HG02885 (cell line): ENCODE data around the gene FNIP1.
"Not testable (repeated sequence)": the region's sequence is repeated elsewhere in the genome, so short reads cannot be mapped to it uniquely, and the experiment has no call there.

Experiments
- ATAC-seq: cut with Tn5 transposase; IDR thresholded peaks from one replicate; pipeline ENCODE4 v1.9.1; 2021; ENCODE audit warnings: mild to moderate bottlenecking; ENCODE audit not compliant: unreplicated experiment, poor library complexity

The FNIP1 gene

DNA sequence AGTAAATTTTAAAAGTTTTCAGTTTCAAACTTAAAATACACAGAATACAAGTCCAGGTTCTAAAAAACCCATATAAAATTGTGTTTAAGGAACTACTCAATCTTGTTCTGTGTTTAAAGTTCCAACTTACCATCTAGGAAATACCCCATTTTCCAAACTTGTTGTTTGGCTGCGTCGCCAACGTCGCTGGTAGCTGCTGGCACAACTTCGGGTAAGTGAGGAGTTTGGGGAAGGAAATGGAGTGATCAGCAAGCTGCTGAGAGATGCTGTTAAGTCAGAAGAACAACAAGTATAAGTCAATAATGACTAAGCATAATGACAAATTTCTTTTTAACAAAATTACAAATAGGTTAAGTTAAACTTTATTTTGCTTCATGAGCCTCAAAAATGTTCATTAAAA lies 90.5 kb downstream of the FNIP1 start:
- ATAC-seq: no peak

DNA sequence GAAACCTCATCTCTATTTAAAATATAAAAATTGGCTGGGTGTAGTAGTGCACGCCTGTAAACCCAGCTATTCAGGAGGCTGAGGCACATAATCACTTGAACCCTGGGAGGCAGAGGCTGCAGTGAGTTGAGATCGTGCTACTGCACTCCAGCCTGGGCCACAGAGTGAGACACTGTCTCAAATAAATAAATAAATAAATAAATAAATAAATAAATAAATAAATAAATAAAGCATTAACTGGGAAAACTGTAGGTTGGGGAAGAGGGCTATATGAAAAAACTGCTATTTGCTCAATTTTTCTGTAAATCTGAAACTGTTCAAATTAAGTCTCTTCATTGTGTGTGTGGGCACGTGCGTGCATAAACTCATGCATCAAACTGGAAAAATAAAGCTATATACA lies 101.9 kb downstream of the FNIP1 start:
- ATAC-seq: no peak

DNA sequence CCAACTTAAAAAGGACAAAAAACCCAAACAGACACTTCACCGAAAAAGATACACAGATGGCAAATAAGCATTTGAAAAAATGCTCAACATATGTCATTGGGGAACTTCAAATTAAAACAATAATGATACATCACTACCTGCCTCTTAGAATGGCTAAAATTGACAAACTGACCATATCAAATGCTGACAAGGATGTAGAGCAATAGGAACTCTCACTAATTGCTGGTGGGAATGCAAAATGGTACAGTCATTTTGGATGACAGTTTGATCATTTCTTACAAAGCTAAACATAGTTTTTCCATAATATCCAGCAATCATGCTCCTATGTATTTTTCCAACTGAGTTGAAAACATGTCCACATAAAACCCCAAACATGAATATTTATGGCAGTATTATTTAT lies 102.9 kb downstream of the FNIP1 start:
- no peak for ATAC-seq

DNA sequence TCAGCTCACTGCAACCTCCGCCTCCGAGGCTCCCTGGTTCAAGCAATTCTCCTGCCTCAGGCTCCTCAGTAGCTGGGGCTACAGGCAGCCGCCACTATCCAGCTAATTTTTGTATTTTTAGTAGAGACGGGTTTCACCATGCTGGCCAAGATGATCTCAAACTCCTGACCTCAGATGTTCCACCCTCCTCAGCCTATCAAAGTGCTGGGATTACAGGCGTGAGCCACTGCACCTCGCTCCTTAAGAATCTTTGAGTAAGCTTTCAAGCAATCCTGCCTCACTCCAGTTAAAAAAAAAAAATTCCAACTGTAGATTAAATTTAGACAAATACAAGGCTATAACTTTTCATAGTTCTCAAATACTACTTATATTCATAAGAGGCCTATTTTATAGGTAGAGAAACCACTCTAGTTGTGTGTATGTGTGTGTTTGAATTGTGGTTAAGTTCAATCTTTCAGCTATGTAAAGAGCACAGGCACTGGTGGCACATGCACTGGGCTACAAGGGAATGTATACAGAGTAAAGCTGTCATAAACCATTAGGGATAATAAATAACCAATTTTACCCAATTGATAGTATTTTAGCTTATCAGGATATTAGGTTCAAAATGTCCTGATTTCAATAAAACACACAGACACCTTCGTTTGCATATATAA lies 111.2 kb downstream of the FNIP1 start:
- ATAC-seq: no peak

DNA sequence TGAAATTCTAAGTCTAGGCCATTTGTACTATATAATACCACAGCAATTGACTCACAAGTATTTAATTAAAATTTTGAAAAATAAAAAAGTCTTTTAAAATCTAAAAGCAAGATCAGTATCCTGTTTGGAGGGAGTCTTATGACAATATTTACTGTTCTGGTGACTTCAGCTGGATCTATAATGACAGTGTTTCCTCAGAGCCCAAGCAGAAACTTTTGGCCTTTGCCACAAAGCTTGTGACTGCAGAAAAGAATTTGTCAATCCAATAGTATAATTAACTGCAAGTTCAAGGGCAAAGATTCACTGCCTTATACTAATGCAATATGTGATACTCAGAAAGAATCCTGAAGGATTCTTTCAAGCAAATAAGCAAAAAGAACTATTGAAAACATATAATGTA lies 112.2 kb downstream of the FNIP1 start:
- ATAC-seq: no peak

DNA sequence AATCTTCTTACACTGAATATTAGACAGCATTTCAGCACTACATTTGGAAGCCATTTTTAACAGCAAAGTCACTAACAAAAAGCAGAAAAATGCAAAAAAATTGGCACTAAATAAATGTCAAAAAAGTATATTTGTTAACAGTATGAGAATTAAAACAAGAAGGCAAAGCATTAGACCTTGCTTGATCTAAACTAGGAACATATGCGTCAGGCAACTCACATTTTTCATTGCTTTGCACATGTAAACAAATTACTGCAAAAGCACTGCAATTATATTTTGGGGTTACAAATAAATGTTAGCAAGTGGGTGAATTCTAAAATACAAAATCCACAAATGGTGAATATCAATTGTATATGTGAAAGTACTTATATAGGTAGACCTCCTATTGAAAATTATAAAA lies 112.8 kb downstream of the FNIP1 start:
- no peak for ATAC-seq

DNA sequence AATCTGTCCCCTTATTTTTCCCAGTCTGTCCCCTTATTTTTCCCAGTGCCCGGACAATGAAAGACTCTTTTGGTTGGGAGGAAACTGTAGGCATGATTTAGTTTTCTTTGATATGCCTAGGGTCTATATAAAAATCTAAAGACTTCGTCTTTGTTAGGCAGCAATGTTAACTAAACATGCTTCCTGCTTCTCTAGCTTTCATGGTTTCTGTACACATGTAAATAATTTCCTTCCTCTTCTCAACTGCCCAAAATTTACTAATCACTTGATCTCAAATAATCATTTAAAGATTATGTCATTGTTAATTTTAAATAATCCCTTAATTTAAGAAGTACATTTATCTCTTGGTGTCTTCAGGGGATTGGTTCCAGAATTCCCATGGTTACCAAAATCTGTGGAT lies 114.0 kb downstream of the FNIP1 start:
- no peak for ATAC-seq

DNA sequence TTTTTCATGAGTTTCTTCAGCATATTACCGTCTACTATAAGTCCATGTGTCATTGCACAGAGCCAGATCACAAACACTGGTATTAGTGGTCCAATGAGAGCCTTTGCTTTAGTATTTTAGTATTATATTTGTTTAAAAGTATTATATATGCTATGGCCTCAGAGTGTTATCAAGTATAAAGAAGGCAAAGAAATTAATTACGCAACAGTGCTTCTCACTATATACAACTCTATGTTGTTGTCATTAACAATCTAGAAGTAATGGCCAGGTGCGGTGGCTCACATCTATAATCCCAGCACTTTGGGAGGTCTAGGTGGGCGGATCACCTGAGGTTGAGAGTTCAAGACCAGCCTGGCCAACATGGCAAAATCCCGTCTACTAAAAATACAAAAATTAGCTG lies 114.6 kb downstream of the FNIP1 start:
- no peak for ATAC-seq

DNA sequence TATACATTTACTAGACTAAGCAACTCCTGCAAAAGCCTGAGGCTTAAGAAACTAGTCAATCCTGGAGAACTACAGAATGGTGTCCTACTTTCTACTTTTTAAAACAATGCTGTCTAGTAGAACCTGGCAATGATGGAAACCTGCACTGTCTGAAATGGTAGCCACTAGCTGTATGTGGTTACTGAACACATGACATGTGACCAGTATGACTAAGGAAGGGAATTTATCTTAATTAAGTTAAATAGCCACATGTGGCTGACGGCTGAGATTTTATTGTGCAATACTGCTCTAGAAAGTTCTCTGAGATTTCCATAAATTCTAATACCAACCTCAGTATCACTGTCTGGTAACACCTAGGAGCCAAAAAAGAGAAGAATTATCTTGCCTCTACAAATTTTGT lies 116.9 kb downstream of the FNIP1 start:
- no peak for ATAC-seq

DNA sequence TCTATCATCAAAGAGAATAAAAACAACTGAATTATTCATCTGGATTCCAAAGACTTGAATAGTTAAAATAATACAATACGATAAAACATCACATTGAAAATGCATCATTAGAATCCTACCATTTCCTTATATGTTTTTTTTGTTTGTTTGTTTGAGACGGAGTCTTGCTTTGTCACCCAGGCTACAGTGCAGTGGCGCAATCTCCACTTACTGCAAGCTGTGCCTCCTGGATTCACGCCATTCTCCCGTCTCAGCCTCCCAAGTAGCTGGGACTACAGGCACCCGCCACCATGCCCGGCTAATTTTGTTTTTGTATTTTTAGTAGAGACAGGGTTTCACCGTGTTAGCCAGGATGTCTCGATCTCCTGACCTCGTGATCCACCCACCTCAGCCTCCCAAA lies 118.5 kb downstream of the FNIP1 start:
- ATAC-seq: not testable (repeated sequence)

DNA sequence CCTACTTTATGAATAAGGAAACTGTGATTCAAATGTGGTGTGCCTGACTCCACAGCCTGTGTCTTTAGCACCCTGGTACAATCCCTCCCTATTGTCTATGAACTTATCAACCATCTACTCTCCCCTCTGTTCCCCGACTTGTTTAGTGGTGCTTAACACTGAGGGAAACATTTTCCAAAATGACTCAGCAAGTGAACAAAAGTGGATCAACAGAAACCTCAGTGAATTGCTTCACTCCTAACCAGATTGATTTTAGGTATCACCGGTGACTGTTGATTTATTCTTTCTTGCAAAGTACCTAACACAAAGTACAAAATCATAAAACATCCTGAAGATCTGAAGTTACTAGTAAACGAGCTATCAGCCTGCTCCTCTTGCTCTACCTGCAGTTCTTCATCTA lies 119.7 kb downstream of the FNIP1 start:
- no peak for ATAC-seq

DNA sequence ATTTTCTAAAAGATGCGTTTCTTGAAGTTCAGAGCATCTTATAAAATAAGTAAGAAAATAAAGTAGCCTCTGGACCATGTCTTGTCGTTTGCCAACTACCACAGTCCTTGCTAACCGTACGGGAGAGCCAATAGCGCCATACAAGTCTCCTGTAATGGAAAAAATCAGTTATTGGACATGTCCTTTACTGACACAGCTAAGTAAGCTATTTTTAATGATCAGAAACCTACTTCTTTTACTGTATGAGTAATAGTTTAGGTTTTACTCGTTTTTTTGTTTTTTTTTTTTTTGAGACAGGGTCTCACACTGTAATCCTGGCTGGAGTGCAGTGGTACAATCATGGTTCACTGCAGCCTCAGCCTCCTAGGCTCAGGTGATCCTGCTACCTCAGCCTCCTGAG lies 124.0 kb downstream of the FNIP1 start:
- ATAC-seq: peak; percentile 33

DNA sequence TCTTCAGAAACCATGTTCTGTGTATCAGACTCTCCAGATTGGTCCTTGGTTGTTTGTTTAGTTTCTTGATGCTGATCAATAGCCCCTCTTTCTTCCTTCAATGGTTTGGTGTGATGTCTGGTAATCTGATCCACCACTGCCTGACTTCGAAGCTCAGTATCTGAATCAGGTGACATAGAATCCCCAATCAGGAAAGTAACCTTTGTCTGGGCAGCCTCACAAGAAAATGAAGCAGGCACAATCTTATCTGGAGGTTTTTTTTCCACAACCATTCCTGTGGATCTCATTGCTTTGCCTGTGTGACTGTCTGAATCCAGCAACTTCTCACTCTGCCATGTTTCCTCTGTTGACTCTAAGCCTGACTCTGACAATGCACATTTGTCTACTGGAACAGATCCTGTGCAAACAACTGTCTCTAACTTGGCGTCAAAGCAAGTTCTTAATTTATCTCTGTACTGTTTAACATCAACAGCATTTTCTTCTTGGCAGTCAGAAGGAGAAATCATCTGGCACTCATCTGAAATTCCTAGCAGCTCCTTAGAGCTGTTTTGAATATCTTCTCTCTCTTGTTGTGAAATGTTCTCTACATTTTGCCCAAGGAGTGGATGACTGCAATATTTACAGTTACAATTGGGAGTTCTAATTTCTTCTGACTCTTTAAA lies 124.7 kb downstream of the FNIP1 start:
- ATAC-seq: no peak

DNA sequence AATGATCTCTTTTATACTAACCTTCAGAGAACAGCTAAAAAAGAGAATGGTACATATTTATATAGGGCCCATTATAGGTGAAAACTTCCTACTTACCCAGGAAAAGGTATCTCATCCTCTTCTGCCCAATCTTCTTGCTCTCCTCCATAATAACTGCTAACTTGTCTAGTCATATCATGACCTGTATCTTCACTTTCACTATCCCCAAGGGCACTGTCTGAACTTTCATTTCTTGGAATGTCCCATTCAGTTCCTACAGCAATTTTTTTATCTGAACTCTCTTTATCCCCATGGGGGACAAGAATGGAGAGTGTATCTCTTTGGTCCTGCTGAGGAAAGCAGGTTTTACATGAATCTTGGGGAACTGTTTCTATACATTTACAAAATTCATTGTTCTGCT lies 125.4 kb downstream of the FNIP1 start:
- ATAC-seq: peak; percentile 62

DNA sequence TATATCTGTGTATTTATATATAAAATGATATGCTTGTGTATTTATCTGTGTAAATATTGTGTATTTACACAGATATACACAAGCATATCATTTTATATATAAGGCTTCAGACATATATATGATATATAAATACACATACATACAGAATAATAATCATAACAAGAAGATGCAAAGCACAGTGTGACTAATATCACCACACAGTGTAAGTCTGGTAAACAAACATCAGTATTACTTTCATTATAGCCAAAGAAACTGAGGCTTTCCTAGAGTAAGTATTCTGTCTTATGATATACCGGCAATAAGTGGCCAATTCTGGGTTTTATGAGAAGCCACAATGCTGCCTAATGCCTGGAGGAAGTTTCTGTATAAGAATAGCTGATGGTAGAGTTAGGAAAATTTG lies 131.9 kb downstream of the FNIP1 start:
- peak; percentile 65 for ATAC-seq

DNA sequence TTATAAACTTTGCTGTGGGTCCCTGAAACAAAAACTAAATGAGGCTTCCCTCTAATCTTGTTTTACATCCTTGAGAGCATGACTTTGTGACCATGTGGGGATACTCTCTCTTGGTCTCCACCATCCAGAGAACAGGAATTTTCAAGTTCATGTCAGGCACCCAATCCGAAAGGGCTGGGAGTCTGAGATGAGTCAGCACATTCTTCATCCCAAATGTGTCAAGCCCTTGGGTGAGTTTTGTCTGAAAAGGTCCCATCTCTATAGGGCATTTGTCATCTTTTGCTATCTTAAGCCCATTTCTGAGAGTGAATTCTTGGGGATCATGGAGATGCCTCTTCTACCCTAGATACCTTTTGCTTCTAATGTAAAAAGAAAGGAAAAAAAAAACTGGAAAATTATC lies 134.9 kb downstream of the FNIP1 start:
- ATAC-seq: no peak

DNA sequence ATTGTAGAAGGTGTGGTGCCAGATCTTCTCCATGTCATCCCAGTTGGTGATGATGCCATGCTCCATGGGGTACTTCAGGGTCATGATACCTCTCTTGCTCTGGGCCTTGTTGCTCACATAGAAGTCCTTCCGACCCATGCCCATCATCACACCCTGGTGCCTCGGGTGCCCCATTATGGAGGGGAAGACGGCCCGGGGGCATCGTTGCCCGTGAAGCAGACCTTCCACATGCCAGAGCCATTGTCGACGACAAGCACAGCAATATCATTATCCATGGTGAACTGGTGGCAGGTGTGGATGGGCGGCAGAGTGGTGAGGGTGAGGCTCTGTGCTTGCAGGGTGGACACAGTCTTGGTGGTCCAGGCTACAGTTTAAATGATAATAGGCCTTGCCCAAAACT lies 137.0 kb downstream of the FNIP1 start:
- no peak for ATAC-seq

DNA sequence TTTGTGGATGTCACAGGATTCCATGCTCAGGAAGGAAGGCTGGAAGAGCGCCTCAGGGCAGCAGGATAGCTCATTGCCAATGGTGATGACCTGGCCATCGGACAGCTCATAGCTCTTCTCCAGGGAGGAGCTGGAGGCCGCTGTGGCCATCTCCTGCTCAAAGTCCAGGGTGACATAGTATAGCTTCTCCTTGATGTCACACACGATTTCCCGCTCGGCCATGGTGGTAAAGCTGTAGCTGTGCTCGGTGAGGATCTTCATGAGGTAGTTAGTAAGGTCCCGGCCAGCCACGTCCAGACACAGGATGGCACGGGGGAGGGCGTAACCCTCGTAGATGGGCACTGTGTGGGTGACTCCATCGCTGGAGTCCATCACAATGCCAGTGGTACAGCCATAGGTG lies 137.5 kb downstream of the FNIP1 start:
- no peak for ATAC-seq

DNA sequence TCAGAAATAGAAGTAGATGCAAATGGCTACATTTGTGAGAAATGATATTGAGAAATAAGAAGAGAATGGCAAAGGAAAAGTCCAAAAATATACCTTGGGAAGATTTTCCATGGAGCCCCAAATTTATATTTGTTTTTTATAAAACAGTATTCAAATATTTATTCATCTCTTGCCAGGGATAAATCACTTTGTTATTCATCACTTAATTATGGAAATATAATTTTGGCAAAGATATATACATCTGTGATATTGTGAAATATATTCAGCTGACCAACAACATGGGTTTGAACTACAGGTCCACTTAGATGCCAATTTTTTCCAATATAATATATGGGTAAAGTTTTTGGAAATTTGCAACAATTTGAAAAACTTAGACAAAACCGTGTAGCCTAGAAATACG lies 142.0 kb downstream of the FNIP1 start:
- no peak for ATAC-seq

DNA sequence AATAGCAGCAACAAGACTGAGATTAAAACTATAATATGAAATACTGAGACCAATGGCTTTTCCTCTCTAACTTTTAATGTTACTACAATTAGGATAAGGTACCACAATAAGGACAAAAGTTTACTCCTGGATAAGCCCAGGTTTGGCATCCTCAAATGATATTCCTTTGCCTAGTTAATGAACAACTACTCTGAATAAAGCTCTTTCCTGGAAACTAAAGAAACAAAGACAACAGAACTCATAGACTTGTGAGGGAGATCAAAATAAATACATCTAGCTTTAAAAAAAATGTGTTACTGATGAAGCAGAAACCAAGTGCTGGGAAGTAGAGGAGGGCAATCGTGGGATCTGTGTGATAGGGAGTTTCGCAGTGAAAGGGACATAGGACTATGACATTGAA lies 142.5 kb downstream of the FNIP1 start:
- ATAC-seq: no peak

DNA sequence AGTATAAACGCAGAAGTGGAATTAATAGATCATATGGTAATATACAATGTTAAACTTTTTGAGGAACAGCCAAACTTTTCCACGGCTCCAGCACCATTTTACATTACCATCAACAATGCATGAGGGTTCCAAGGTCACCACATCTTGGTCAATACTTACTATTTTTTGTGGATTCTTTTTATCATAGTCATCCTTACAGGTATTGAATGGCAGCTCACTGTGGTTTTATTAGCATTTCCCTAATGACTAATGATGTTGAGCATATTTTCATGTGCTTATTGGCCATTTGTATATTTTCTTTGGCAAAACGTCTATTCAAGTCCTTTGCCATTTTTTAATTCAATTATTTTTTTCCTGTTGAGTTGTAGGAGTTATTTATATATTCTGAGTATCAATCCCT lies 147.7 kb downstream of the FNIP1 start:
- no peak for ATAC-seq

DNA sequence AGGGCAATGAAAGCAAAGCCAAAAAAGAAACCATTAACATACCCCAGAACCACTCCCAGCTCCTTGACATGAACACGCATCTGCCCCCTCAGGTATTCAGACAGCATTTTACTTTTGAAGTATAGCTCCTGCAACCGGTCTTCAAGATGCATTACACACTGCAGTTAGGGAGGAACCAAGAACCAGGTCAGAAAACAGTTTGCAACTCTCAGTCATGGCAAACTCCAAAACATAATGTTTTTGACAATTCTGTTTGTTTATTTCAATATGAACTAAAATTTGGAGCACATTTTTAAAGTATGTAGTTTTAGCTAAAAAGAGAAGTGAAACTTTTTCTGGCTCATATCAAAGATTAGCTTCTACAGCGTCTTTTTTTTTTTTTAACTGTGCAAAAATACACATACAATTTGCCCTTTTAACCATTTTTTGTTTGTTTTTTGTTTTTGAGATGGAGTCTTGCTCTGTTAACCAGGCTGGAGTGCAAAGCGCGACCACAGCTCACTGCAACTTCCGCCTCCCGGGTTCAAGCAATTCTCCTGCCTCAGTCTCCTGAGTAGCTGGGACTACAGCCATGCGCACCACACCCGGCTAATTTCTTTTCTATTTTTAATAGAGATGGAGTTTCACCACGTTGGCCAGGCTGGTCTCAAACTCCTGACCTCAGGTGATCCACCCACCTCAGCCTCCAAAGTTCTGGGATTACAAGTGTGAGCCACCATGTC lies 149.6 kb downstream of the FNIP1 start:
- ATAC-seq: peak; percentile 84
